Stimulated activated CD4-positive, alpha-beta T cell treated with anti-CD3 and anti-CD28 coated beads, Interleukin-15, amount 100 ng/mL, for 48 hours (primary cell): ENCODE results near the gene GLIPR1L2.
"Not testable (repeated sequence)": the region's sequence is repeated elsewhere in the genome, so short reads cannot be mapped to it uniquely, and the experiment has no call there.

ENCODE experiments used
- DNase-seq, 2 donors: peaks; one replicate each; pipeline ENCODE4 v3.0.0-alpha.2; 2020; ENCODE audit warnings: low read depth in 2 of 2

Gene GLIPR1L2

GRCh38 chr12:75390899-75391538 lies at the start of gene GLIPR1L2:
GLIPR1L2 (plus strand) TSS chr12:75391089; CDS start chr12:75391117, 28 bp downstream.
- DNase-seq, result peak; percentile 88 to 91

DNA sequence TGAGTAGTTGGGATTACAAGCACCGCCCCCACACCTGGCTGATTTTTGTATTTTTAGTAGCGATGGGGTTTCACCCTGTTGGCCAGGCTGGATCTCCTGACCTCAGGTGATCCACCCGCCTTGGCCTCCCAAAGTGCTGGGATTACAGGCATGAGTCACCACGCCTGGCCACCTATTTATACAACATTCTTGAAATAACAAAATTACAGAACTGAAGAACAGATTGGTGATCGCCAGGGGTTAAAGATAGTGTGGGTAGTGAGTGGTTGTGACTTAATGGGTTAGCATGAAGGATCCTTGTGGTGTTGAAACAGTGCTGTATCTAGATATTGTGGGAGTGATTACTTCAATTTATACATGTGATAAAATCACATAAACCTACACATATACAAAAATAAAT lies 49.0 kb upstream of the GLIPR1L2 start:
- no peak for DNase-seq

GRCh38 chr12:75345531-75345930 lies 45.4 kb upstream of the GLIPR1L2 start:
- DNase-seq, result no peak

- DNase-seq, result not testable (repeated sequence)
These were observed 44.7 kb upstream of the GLIPR1L2 start for GRCh38 chr12:75346215-75346614.

DNA sequence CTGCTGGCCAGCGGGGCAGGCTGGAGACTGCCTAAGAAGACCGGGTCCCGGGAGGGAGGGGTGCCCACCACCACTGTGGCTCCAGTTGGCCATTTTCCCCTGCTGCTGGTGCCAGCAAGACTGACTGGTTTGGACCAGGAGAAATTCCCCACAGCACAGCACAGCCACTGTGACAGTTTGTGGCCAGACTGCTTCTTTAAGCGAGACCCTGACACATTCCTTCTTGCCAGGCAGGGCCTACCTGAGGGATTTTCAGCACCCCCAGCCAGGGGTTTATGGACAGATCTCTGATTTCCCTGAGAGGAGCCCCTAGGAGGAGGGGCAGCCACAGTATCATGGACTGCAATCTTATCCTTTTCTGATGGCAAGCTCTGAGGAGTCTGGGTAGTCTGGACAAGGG lies 40.9 kb upstream of the GLIPR1L2 start:
- DNase-seq, result no peak

DNA sequence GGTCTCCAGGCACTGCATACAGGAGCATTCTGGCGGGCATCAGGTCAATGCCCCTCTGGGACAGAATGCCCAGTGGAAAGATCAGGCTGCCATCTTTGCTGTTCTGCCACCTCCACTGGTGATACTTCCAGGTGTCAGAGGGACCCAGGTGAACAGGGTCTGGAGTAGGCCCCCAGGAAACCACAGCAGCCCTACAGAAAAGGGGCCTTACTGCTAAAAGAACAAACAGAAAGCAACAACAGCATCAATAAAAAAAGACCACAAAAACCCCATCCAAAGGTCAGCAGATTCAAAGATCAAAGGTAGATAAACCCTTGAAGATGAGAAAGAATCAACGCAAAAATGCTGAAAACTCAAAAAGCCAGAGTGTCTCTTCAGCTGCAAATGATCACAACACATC lies 40.5 kb upstream of the GLIPR1L2 start:
- no peak for DNase-seq

DNA sequence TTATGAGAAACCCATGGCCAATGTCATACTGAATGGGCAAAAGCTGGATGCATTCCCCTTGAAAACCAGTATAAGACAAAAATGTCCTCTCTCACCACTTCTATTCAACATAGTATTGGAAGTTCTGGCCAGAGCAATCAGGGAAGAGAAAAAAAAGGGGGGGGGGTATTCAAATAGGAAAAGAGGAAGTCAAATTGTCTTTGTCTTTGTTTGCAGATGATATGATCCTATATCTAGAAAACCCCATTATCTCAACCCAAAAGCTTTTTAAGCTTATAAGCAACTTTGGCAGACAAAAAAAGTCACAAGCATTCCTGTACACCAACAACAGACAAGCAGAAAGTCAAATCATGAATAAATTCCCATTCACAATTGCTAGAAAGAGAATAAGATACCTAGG lies 36.9 kb upstream of the GLIPR1L2 start:
- DNase-seq, result no peak

DNA sequence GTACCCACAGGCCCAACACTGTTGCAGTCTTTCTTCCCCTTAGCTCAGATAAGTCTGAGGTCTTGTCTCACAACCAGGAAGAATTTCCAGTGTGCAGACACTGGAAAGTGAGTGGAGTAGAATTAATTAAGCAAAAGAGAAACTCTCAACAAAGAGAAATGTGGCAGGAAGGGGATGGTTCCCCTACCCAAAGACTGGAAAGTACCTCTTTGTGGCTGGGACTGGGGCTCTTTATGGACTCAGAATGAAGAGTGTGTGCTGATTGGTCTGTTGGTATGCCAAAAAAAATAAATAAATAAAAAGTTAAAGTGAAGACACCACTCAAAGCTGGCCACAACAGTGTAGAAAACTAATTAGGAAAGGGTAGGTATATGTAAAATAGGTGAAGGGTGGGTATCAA lies 30.0 kb upstream of the GLIPR1L2 start:
- DNase-seq, result no peak

DNA sequence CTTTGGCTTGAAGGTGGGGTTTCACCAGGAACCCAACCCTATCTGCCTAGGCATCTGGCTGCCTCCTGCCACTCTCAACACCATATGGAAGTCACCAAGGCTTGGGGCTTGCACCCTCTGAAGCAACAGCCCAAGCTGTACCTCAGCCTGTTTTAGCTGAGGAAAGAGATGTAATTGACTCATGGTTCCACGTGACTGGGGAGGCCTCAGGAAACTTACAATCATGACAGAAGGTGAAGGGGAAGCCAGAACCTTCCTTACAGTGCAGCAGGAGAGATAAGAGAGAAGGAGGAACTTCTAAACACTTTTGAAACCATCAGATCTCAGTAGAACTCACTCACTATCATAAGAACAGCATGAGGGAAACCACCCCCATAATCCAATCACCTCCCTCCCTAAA lies 29.5 kb upstream of the GLIPR1L2 start:
- no peak for DNase-seq

GRCh38 chr12:75364919-75365318 lies 26.0 kb upstream of the GLIPR1L2 start:
- no peak for DNase-seq

DNA sequence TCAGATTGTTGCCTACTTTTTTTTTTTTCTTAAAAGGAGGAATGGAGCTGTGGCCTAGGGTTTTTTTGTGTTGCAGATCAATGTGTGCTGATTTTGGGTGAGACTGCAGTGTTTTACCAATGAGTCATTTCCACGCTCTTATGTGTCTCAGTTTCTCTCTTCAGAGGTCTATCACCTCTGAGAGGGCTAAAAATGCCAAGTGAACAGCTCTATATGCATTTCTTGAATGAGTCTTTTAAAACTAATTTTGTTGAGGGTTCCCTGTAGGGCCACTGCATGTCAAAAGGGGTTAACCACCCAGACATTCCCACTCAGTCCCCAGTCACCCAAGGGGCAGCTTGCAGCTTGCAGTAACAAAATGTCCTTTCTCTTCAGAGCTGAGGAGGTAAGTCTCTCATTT lies 24.3 kb upstream of the GLIPR1L2 start:
- no peak for DNase-seq

DNA sequence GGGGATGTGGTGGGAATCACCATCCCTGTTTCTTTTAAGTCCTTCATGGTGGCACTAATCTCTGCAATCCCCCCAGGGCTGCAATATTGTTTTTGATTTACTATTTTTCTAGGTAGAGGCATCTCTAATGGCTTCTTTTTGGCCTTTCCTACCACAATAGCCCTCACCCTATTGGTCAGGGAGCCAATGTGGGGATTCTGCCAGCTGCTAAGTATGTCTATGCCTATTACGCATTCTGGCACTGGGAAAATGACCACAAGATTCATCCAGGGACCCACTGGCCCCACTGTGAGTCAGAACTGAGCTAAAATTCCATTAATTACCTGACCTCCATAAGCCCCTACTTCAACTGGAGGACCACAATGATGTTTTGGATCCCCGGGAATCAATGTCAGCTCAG lies 15.9 kb upstream of the GLIPR1L2 start:
- DNase-seq, result no peak

- no peak for DNase-seq
These were observed 12.5 kb upstream of the GLIPR1L2 start for GRCh38 chr12:75378354-75378753.

GRCh38 chr12:75389061-75389460 lies 1.8 kb upstream of the GLIPR1L2 start:
- no peak for DNase-seq

GRCh38 chr12:75389706-75390105 lies 1.2 kb upstream of the GLIPR1L2 start:
- DNase-seq, result no peak

- no peak for DNase-seq
These were observed 562 bp upstream of the GLIPR1L2 start for GRCh38 chr12:75390156-75390898.

DNA sequence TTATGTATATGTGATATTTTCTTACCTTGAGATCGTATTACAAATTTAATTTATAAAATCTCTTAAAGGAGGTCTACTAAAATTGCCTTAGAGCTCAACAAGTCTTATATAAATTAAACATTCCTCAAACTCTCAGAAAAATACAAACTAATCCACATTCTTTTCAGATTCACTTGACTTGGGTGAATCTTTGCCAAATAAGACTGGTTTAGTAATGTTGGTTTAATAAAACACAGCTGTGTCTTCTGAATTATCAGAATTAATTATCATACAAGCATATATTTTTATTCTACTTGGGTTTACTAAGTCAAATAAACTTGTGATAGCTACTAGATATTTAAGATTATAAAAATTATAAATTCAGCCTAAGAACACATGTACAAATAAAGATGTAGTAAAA lies 13.3 kb downstream of the GLIPR1L2 start:
- no peak for DNase-seq

GRCh38 chr12:75407683-75408082 lies 16.8 kb downstream of the GLIPR1L2 start:
- DNase-seq, result no peak

DNA sequence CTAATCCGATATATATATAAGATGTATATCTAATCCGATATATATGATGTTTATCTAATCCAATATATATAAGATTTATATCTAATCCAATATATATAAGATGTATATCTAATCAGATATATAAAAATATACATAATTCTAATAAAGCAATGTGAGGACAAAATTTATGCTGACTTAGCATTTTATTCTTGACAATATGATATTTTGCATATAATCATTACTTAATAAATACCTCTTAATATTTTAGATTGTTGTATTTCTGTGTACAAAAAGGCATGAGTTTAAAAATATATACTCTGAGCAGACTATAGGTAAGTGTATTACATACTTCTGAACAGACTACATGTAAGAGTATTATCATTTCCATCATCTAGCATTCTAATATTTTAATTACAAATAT lies 18.9 kb downstream of the GLIPR1L2 start:
- DNase-seq, result no peak

GRCh38 chr12:75414671-75415070 lies 23.8 kb downstream of the GLIPR1L2 start:
- no peak for DNase-seq

DNA sequence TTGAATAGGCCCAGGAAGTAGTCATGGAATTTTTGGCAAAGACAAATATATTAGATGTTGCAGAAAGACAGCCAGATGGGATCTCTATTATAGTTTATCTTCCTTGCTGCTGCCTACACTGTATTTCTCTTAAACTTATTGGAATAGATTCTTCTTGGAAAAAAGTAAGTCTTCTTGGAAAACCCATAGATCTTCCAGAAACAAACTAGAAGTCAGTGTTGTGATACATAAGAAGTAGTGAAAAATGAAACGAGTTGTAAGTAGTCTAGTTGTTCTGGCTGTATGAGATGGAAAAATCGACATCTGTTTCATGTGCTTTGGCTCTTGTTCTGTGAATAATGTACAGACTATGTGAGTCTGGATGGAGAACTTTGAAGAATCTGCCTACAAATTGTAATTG lies 29.0 kb downstream of the GLIPR1L2 start:
- no peak for DNase-seq

DNA sequence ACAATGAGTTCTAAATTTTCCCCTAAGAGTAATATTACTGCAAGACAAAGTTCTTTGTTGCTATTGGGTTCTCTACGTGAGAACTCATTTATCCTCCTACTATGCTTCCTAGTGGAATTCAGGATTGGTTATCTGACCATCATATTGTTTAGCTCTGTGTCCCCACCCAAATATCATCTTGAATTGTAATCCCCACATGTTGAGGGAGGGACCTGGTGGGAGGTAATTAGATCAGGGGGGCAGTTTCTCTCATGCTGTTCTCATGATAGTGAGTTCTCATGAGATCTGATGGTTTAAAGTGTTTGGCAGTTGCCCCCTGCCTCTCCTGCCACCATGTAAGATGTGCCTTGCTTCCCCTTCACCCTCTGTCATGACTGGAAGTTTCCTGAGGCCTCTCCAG lies 36.6 kb downstream of the GLIPR1L2 start:
- no peak for DNase-seq

GRCh38 chr12:75428767-75429166 lies 37.9 kb downstream of the GLIPR1L2 start:
- DNase-seq, result no peak

DNA sequence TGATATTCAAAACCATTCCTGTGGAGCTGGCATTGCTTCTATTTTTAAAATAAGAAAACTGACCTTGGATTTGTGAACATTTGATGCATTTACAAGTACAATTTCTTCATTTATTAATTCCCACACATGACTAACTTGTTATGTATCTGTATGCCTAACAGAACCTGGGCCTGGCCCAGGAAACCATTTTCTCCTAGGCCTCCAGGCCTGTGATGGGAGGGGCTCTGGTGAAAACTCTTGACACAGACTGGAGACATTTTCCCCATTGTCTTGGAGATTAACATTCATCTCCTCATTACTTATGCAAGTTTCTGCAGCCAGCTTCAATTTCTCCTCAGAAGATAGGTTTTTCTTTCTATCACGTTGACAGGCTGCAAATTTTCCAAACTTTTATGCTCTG lies 42.0 kb downstream of the GLIPR1L2 start:
- DNase-seq, result no peak
